Measurements from ENCODE around the gene BCAS3. TPM values are rescaled to one million over a fixed set of nuclear protein-coding genes. Genes with fewer than 3 reads are reported as not detected.

BCAS3 gene
- polyA plus RNA-seq, 1 donor from 2014 or later: 21.6 TPM

GRCh38 chr17:60679287-60679686, 1.6 kb downstream of the BCAS3 start:
- Histone ChIP-seq H3F3A (ENCODE audit: insufficient read depth, low read length, poor library complexity, severe bottlenecking) (no peaks in the 10 kb centered on the region), H3K36me3 (ENCODE audit: insufficient read depth, low read length) (no peaks in the 10 kb centered on the region), H3K27ac (ENCODE audit: low read length) (no peak overlapping the region), H3K27me3 (ENCODE audit: insufficient read depth, low read depth, low read length) (no peaks in the 10 kb centered on the region), H3K9ac (ENCODE audit: low read length) (no peak overlapping the region), H3K9me2 (ENCODE audit: insufficient read depth, low read length) (no peaks in the 10 kb centered on the region), H4K20me1 (ENCODE audit: insufficient read depth) (no peaks in the 10 kb centered on the region), H3K9me3 (ENCODE audit: low read length) (no peaks in the 10 kb centered on the region), H3K4me3 (ENCODE audit: low read length) (no peak overlapping the region), H3K4me2 (ENCODE audit: low read length) (no peak overlapping the region), H3K79me2 (replicated peaks; ENCODE audit: insufficient read depth, low read length) (peaks cover 4% of the 10 kb centered on the region), H2AFZ (ENCODE audit: low read depth, low read length) (no peak overlapping the region)
- no peak for TF ChIP-seq MXI1 (conservative IDR thresholded peaks at IDR 0.05; ENCODE audit: poor library complexity, severe bottlenecking)
- TF ChIP-seq TAF1 (IDR thresholded peaks at IDR 0.05; ENCODE audit: low read depth): no peak
- no peak for TF ChIP-seq EP300 (conservative IDR thresholded peaks at IDR 0.05; ENCODE audit: poor library complexity, severe bottlenecking)
- no peak for TF ChIP-seq REST (IDR thresholded peaks at IDR 0.05; ENCODE audit: borderline replicate concordance)
- TF ChIP-seq SMC3 (conservative IDR thresholded peaks at IDR 0.05; ENCODE audit: poor library complexity): no peak
- TF ChIP-seq, protein P1, sequence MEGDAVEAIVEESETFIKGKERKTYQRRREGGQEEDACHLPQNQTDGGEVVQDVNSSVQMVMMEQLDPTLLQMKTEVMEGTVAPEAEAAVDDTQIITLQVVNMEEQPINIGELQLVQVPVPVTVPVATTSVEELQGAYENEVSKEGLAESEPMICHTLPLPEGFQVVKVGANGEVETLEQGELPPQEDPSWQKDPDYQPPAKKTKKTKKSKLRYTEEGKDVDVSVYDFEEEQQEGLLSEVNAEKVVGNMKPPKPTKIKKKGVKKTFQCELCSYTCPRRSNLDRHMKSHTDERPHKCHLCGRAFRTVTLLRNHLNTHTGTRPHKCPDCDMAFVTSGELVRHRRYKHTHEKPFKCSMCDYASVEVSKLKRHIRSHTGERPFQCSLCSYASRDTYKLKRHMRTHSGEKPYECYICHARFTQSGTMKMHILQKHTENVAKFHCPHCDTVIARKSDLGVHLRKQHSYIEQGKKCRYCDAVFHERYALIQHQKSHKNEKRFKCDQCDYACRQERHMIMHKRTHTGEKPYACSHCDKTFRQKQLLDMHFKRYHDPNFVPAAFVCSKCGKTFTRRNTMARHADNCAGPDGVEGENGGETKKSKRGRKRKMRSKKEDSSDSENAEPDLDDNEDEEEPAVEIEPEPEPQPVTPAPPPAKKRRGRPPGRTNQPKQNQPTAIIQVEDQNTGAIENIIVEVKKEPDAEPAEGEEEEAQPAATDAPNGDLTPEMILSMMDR (IDR thresholded peaks at IDR 0.05; ENCODE audit: poor library complexity, severe bottlenecking): no peak
- no peak for TF ChIP-seq POLR2AphosphoS5 (IDR thresholded peaks at IDR 0.05)
- no peak for TF ChIP-seq EZH2 (IDR thresholded peaks at IDR 0.05; ENCODE audit: borderline replicate concordance, insufficient read depth, low read length, poor library complexity, severe bottlenecking)

- H3K9me2 ChIP-seq (ENCODE audit: insufficient read depth, low read length): no peaks in the 10 kb centered on the region
- H4K20me1 ChIP-seq (ENCODE audit: insufficient read depth): no peaks in the 10 kb centered on the region
- H3K27ac ChIP-seq (ENCODE audit: low read length): no peak overlapping the region
- peaks cover 4% of the 10 kb centered on the region for H3K79me2 ChIP-seq (replicated peaks; ENCODE audit: insufficient read depth, low read length)
- no peak for TF ChIP-seq POLR2AphosphoS5 (IDR thresholded peaks at IDR 0.05)
- TF ChIP-seq TAF1 (IDR thresholded peaks at IDR 0.05; ENCODE audit: low read depth): no peak
- TF ChIP-seq, protein P1 (IDR thresholded peaks at IDR 0.05; ENCODE audit: poor library complexity, severe bottlenecking): no peak
- no peak for TF ChIP-seq EP300 (conservative IDR thresholded peaks at IDR 0.05; ENCODE audit: poor library complexity, severe bottlenecking)
- TF ChIP-seq REST (IDR thresholded peaks at IDR 0.05; ENCODE audit: borderline replicate concordance): no peak
- no peak for TF ChIP-seq MXI1 (conservative IDR thresholded peaks at IDR 0.05; ENCODE audit: poor library complexity, severe bottlenecking)
- no peak for TF ChIP-seq EZH2 (IDR thresholded peaks at IDR 0.05; ENCODE audit: borderline replicate concordance, insufficient read depth, low read length, poor library complexity, severe bottlenecking)
- TF ChIP-seq SMC3 (conservative IDR thresholded peaks at IDR 0.05; ENCODE audit: poor library complexity): no peak
- no peak for TF ChIP-seq RAD21 (conservative IDR thresholded peaks at IDR 0.05)
- no peak overlapping the region for H3K4me3 ChIP-seq (ENCODE audit: low read length)
- no peaks in the 10 kb centered on the region for H3K9me3 ChIP-seq (ENCODE audit: low read length)
- no peaks in the 10 kb centered on the region for H3F3A ChIP-seq (ENCODE audit: insufficient read depth, low read length, poor library complexity, severe bottlenecking)
- H3K27me3 ChIP-seq (ENCODE audit: insufficient read depth, low read depth, low read length): no peaks in the 10 kb centered on the region
- H3K36me3 ChIP-seq (ENCODE audit: insufficient read depth, low read length): no peaks in the 10 kb centered on the region
- no peak overlapping the region for H2AFZ ChIP-seq (ENCODE audit: low read depth, low read length)
- H3K9ac ChIP-seq (ENCODE audit: low read length): no peak overlapping the region
- H3K4me2 ChIP-seq (ENCODE audit: low read length): no peak overlapping the region
Measured at GRCh38 chr17:60680754-60681153, 3.1 kb downstream of the BCAS3 start.
